ENCODE results near the gene NOP10. TPM values are rescaled to one million over a fixed set of nuclear protein-coding genes. Genes with fewer than 3 reads are reported as not detected.
"Not testable (repeated sequence)": the region's sequence is repeated elsewhere in the genome, so short reads cannot be mapped to it uniquely, and the experiment has no call there.

NOP10 gene
- total and polyA plus RNA-seq, 7 experiments from 2014 or later = 31.9 to 371 (median 77.8) TPM

DNA sequence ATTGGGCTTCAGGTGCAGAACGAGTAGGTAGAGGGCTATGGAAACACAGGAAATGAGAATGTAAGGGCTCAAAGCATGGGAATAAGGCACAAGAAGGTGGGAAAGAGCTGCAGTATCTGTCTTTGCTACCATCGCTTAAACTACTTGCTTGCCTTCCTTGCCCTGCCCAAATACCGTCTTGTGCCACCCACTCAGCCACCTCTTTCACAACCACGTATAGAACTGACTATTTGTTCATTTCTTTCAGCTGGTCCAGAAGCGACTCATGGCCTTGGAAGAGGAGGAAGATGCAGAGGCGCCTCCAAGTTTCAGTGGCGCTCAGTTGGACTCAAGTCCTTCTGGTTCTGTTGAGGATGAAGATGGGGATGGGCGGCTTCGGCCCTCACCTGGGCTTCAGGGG is 12.3 kb upstream of the NOP10 start:
- ChIA-PET POLR2A (interaction anchor here (2.7 kb wide), 1 partner anchor 12 kb away, joined by 10 read pairs; the partner anchor contains the start of gene LPCAT4), CTCF (interaction anchor here (0.9 to 1.0 kb wide), 2 partner anchors 13 to 268 kb away, joined by 3 read pairs; no protein-coding TSS in a partner anchor)
- H3K27me3 Mint-ChIP-seq = no peaks in the 10 kb centered on the region
- H3K9me3 Mint-ChIP-seq = no peaks in the 10 kb centered on the region
- intact Hi-C loops (cut with micrococcal nuclease) = no loop called here
- Histone ChIP-seq H3K9me3 (ENCODE audit: control insufficient read depth in 2 of 3, low read length in 3 of 3) (no peaks in the 10 kb centered on the region), H3K36me3 (ENCODE audit: control insufficient read depth in 2 of 3, insufficient read depth in 3 of 3, low read length in 3 of 3) (peaks cover 4 to 57% (median 12%) of the 10 kb centered on the region in 3 experiments), H3K27ac (ENCODE audit: low read depth, low read length) (no peak overlapping the region), H3K27me3 (ENCODE audit: control insufficient read depth in 2 of 2, insufficient read depth in 2 of 2, low read length in 2 of 2) (no peaks in the 10 kb centered on the region), H3K4me1 (ENCODE audit: control insufficient read depth in 2 of 2, insufficient read depth in 2 of 2, low read length in 2 of 2) (no peaks in the 10 kb centered on the region), H3K4me3 (ENCODE audit: low read length) (no peak overlapping the region)
- H3K27ac Mint-ChIP-seq = peak overlapping the region in 2 of 9 donors; percentile 53 to 74
- H3K36me3 Mint-ChIP-seq = peaks cover 4 to 26% (median 7%) of the 10 kb centered on the region in 5 donors
- ATAC-seq (no peak), DNase-seq (no peak)
- peaks cover 0 to 3% (median 0%) of the 10 kb centered on the region in 7 donors for H3K4me1 Mint-ChIP-seq
- H3K4me3 Mint-ChIP-seq = no peak overlapping the region

DNA sequence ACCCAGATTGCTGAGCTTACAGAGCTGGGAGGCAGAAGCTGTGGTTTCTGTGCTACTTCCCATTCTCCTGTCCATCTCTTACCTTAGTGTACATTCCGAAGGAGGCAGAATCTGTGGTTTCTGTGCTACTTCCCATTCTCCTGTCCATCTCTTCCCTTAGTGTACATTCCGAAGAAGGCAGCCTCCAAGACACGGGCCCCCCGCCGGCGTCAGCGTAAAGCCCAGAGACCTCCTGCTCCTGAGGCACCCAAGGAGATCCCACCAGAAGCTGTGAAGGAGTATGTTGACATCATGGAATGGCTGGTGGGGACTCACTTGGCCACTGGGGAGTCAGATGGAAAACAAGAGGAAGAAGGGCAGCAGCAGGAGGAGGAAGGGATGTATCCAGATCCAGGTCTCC is 11.3 kb upstream of the NOP10 start:
- Mint-ChIP-seq H3K27ac (no peak overlapping the region), H3K9me3 (no peaks in the 10 kb centered on the region), H3K4me1 (peaks cover 0 to 3% (median 0%) of the 10 kb centered on the region in 7 donors), H3K4me3 (no peak overlapping the region), H3K27me3 (no peaks in the 10 kb centered on the region), H3K36me3 (peaks cover 4 to 20% (median 5%) of the 10 kb centered on the region in 5 donors)
- ATAC-seq (no peak), DNase-seq (no peak)
- no peaks in the 10 kb centered on the region for H3K9me3 ChIP-seq (ENCODE audit: control insufficient read depth in 2 of 3, low read length in 3 of 3)
- intact Hi-C loops (cut with micrococcal nuclease) = no loop called here
- H3K4me3 ChIP-seq (ENCODE audit: low read length) = no peak overlapping the region
- H3K27me3 ChIP-seq (ENCODE audit: control insufficient read depth in 2 of 2, insufficient read depth in 2 of 2, low read length in 2 of 2) = no peaks in the 10 kb centered on the region
- POLR2A ChIA-PET = interaction anchor here (0.7 to 2.7 kb wide), 2 partner anchors 13 to 19 kb away, joined by 4 to 10 read pairs; partner anchors contain the start of gene LPCAT4
- H3K27ac ChIP-seq (ENCODE audit: low read depth, low read length) = no peak overlapping the region
- CTCF ChIA-PET = interaction anchor here (1.0 kb wide), 1 partner anchor 13 kb away, joined by 3 read pairs; no protein-coding TSS in a partner anchor
- H3K4me1 ChIP-seq (ENCODE audit: control insufficient read depth in 2 of 2, insufficient read depth in 2 of 2, low read length in 2 of 2) = no peaks in the 10 kb centered on the region
- peaks cover 0 to 47% (median 12%) of the 10 kb centered on the region in 3 experiments for H3K36me3 ChIP-seq (ENCODE audit: control insufficient read depth in 2 of 3, insufficient read depth in 3 of 3, low read length in 3 of 3)

DNA sequence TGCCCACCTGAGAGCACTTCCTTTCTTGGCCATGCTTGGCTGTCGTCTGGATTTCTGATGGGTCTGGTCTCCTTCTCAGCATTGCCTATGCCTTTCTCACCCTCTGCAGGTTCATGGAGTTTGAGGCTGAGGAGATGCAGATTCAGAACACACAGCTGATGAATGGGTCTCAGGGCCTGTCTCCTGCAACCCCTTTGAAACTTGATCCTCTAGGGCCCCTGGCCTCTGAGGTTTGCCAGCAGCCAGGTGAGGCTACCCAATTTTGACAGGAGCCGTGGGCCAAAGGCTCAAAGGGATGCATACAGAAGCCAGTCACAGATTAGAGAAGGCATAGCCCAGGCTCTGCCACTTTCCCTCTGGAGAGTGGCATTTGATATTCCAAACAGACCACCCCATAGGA is 10.7 kb upstream of the NOP10 start:
- no peaks in the 10 kb centered on the region for H3K27me3 ChIP-seq (ENCODE audit: control insufficient read depth in 2 of 2, insufficient read depth in 2 of 2, low read length in 2 of 2)
- Mint-ChIP-seq H3K27me3 (no peaks in the 10 kb centered on the region), H3K9me3 (no peaks in the 10 kb centered on the region), H3K27ac (peak overlapping the region in 1 of 9 donors; percentile 2), H3K36me3 (peaks cover 4 to 20% (median 5%) of the 10 kb centered on the region in 5 donors), H3K4me1 (no peaks in the 10 kb centered on the region), H3K4me3 (no peak overlapping the region)
- DNase-seq (no peak), ATAC-seq (no peak)
- no peaks in the 10 kb centered on the region for H3K9me3 ChIP-seq (ENCODE audit: control insufficient read depth in 2 of 3, low read length in 3 of 3)
- intact Hi-C loops (cut with micrococcal nuclease) = no loop called here
- H3K36me3 ChIP-seq (ENCODE audit: control insufficient read depth in 2 of 3, insufficient read depth in 3 of 3, low read length in 3 of 3) = peaks cover 0 to 42% (median 12%) of the 10 kb centered on the region in 3 experiments
- POLR2A ChIA-PET = interaction anchor here (1.0 kb wide), 1 partner anchor 11 kb away, joined by 5 read pairs; the partner anchor contains the start of genes NOP10 and NUTM1
- H3K4me3 ChIP-seq (ENCODE audit: low read length) = no peak overlapping the region
- H3K27ac ChIP-seq (ENCODE audit: low read depth, low read length) = no peak overlapping the region
- CTCF ChIA-PET = interaction anchor here (0.7 to 1.7 kb wide), 2 partner anchors 14 to 17 kb away, joined by 4 to 8 read pairs; partner anchors contain the start of gene LPCAT4
- no peaks in the 10 kb centered on the region for H3K4me1 ChIP-seq (ENCODE audit: control insufficient read depth in 2 of 2, insufficient read depth in 2 of 2, low read length in 2 of 2)

DNA sequence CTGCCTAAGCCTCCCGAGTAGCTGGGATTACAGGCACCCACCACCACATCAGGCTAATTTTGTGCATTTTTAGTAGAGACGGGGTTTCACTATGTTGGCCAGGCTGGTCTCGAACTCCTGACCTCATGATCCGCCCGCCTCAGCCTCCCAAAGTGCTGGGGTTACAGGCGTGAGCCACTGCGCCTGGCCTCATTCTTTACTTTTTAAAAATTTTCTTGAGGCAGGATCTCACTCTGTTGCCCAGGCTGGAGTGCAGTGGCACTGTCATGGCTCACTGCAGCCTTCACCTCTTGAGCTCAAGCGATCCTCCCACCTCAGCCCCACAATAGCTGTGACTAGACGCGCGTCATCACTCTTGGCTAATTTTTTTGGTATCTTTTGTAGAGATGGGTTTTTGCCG is 10.1 kb upstream of the NOP10 start:
- H3K27me3 ChIP-seq (ENCODE audit: control insufficient read depth in 2 of 2, insufficient read depth in 2 of 2, low read length in 2 of 2); H3K4me1 Mint-ChIP-seq; H3K4me1 ChIP-seq (ENCODE audit: control insufficient read depth in 2 of 2, insufficient read depth in 2 of 2, low read length in 2 of 2); intact Hi-C loops (cut with micrococcal nuclease); H3K27me3 Mint-ChIP-seq; ATAC-seq; H3K4me3 Mint-ChIP-seq; H3K27ac ChIP-seq (ENCODE audit: low read depth, low read length); H3K4me3 ChIP-seq (ENCODE audit: low read length); H3K9me3 Mint-ChIP-seq; H3K27ac Mint-ChIP-seq; DNase-seq; H3K9me3 ChIP-seq (ENCODE audit: control insufficient read depth in 2 of 3, low read length in 3 of 3): not testable (repeated sequence)
- ChIA-PET POLR2A (interaction anchor here (1.0 kb wide), 1 partner anchor 10 kb away, joined by 5 read pairs; the partner anchor contains the start of genes NOP10 and NUTM1), CTCF (interaction anchor here (0.7 to 1.7 kb wide), 2 partner anchors 15 to 16 kb away, joined by 4 to 8 read pairs; partner anchors contain the start of gene LPCAT4)
- H3K36me3 ChIP-seq (ENCODE audit: control insufficient read depth in 2 of 3, insufficient read depth in 3 of 3, low read length in 3 of 3) = peaks cover 0 to 36% (median 7%) of the 10 kb centered on the region in 3 experiments
- peaks cover 0 to 17% (median 4%) of the 10 kb centered on the region in 5 donors for H3K36me3 Mint-ChIP-seq

DNA sequence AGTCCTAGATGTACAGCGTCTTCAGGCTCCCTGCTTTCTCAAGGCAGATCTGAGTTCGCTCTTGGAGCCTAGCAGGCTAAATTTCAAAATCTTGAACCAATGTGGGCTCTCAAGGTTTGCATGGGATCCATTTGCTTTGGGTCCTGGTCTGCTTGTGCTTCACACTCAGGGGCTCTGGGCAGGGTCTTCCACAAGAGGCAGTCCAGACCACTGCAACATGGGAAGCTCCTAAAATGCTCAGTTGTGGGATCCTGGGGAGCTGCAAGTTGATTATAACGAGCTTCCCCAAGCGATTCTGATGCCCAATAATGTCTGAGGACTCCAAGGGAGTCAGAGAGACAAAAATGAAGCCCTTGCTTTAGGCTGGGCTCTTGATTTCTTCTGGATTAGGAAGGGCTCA is 6.8 kb upstream of the NOP10 start:
- Histone ChIP-seq H3K27ac (ENCODE audit: low read depth, low read length) (no peak overlapping the region), H3K4me3 (ENCODE audit: low read length) (no peak overlapping the region), H3K9me3 (ENCODE audit: control insufficient read depth in 2 of 3, low read length in 3 of 3) (no peaks in the 10 kb centered on the region), H3K36me3 (ENCODE audit: control insufficient read depth in 2 of 3, insufficient read depth in 3 of 3, low read length in 3 of 3) (peaks cover 0 to 10% (median 0%) of the 10 kb centered on the region in 3 experiments), H3K27me3 (ENCODE audit: control insufficient read depth in 2 of 2, insufficient read depth in 2 of 2, low read length in 2 of 2) (no peaks in the 10 kb centered on the region), H3K4me1 (ENCODE audit: control insufficient read depth in 2 of 2, insufficient read depth in 2 of 2, low read length in 2 of 2) (no peaks in the 10 kb centered on the region)
- H3K36me3 Mint-ChIP-seq = peaks cover 0 to 1% (median 0%) of the 10 kb centered on the region in 5 donors
- intact Hi-C loops (cut with micrococcal nuclease) = loop anchor here in 1 of 2 donors (10.0 kb wide), 1 partner anchor 85 kb away; the partner anchor contains the start of gene GOLGA8A
- H3K4me3 Mint-ChIP-seq = no peak overlapping the region
- H3K27ac Mint-ChIP-seq = no peak overlapping the region
- ChIA-PET CTCF (interaction anchor here (1.0 kb wide), 1 partner anchor 108 kb away, joined by 5 read pairs; no protein-coding TSS in a partner anchor), POLR2A (interaction anchor here (0.6 kb wide), 1 partner anchor 34 kb away, joined by 3 read pairs; no protein-coding TSS in a partner anchor)
- H3K9me3 Mint-ChIP-seq = no peaks in the 10 kb centered on the region
- DNase-seq (no peak), ATAC-seq (no peak)
- H3K27me3 Mint-ChIP-seq = no peaks in the 10 kb centered on the region
- H3K4me1 Mint-ChIP-seq = no peaks in the 10 kb centered on the region

DNA sequence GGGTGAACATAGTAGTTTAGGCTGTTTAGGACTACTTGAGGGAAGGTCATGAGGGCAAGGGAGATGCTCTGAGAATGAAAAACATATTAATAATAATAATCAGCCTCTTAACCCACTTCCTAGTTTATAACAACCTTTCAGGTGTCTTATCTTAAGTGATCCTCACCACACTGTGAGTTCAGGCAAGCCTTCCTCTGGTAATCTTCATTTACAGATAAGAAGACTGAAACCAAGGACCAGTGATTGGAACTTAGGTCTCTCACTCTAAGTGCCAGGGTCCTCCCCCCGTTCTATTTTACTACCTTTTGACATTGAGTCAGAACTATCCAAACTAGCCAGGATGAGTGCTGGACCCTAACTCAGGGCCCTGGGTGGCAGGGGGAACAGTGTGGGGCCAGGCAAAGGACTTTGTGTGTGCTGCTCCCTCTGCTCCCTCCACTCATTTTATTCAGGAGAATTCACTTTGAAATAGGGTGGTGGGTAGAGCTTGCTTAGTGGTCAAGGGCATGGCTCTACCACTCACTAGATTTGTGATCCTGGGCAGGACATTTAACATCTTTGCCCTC is 5.9 kb upstream of the NOP10 start:
- H3K9me3 ChIP-seq (ENCODE audit: control insufficient read depth in 2 of 3, low read length in 3 of 3) = no peaks in the 10 kb centered on the region
- no peak overlapping the region for H3K27ac ChIP-seq (ENCODE audit: low read depth, low read length)
- H3K4me3 ChIP-seq (ENCODE audit: low read length) = no peak overlapping the region
- no peaks in the 10 kb centered on the region for H3K27me3 ChIP-seq (ENCODE audit: control insufficient read depth in 2 of 2, insufficient read depth in 2 of 2, low read length in 2 of 2)
- H3K9me3 Mint-ChIP-seq = no peaks in the 10 kb centered on the region
- POLR2A ChIA-PET = no interaction called here
- H3K4me1 ChIP-seq (ENCODE audit: control insufficient read depth in 2 of 2, insufficient read depth in 2 of 2, low read length in 2 of 2) = no peaks in the 10 kb centered on the region
- intact Hi-C loops (cut with micrococcal nuclease) = loop anchor here in 1 of 2 donors (10.0 kb wide), 1 partner anchor 86 kb away; the partner anchor contains the start of gene GOLGA8A
- H3K36me3 Mint-ChIP-seq = no peaks in the 10 kb centered on the region
- no peak overlapping the region for H3K4me3 Mint-ChIP-seq
- no peaks in the 10 kb centered on the region for H3K4me1 Mint-ChIP-seq
- H3K36me3 ChIP-seq (ENCODE audit: control insufficient read depth in 2 of 3, insufficient read depth in 3 of 3, low read length in 3 of 3) = peaks cover 0 to under 1% (median 0%) of the 10 kb centered on the region in 3 experiments
- no peak for ATAC-seq
- no peak overlapping the region for H3K27ac Mint-ChIP-seq
- CTCF ChIA-PET = interaction anchor here (1.0 kb wide), 1 partner anchor 107 kb away, joined by 5 read pairs; no protein-coding TSS in a partner anchor
- no peak for DNase-seq
- no peaks in the 10 kb centered on the region for H3K27me3 Mint-ChIP-seq

All from naive thymus-derived CD4-positive, alpha-beta T cell (primary cell).